Astrocyte (in vitro differentiated cells and primary cell): ENCODE data around the gene ALDH3B2. TPM values are rescaled to one million over a fixed set of nuclear protein-coding genes. Genes with fewer than 3 reads are reported as not detected.

Experiments used
- DNase-seq: peaks from one replicate; pipeline ENCODE4 v3.0.0-alpha.2; 2010; ENCODE audit warnings: low read depth
- FAIRE-seq: peaks from 2 replicates; lab custom pipeline; 2011; peaks lifted over from hg19 to GRCh38; lab: Jason Lieb, UNC
- H2AFZ ChIP-seq: 2 replicates; pipeline ENCODE4 v1.6.0; 2012; ENCODE audit warnings: low read depth, low read length, inconsistent platforms
- H3K27ac ChIP-seq: 2 replicates; pipeline ENCODE4 v1.5.1; 2011; ENCODE audit warnings: low read depth, low read length, inconsistent platforms
- H3K27me3 ChIP-seq: 2 replicates; pipeline ENCODE4 v1.6.0; 2011; ENCODE audit warnings: low read length, inconsistent platforms; ENCODE audit not compliant: insufficient read depth
- H3K36me3 ChIP-seq: 2 replicates; pipeline ENCODE4 v1.5.1; 2011; ENCODE audit warnings: low read length, inconsistent platforms; ENCODE audit not compliant: insufficient read depth
- H3K4me1 ChIP-seq: 2 replicates; pipeline ENCODE4 v1.5.1; 2011; ENCODE audit warnings: low read length, inconsistent platforms; ENCODE audit not compliant: insufficient read depth
- H3K4me2 ChIP-seq: 2 replicates; pipeline ENCODE4 v1.6.0; 2012; ENCODE audit warnings: low read length, inconsistent platforms
- H3K4me3 ChIP-seq: 2 replicates; pipeline ENCODE4 v1.5.1; 2011; ENCODE audit warnings: low read depth, mild to moderate bottlenecking, low read length, inconsistent platforms; ENCODE audit not compliant: insufficient read depth
- H3K79me2 ChIP-seq: 2 replicates; pipeline ENCODE4 v1.6.0; 2012; ENCODE audit warnings: mild to moderate bottlenecking, low read length, inconsistent platforms; ENCODE audit not compliant: insufficient read depth
- H3K9ac ChIP-seq: 2 replicates; pipeline ENCODE4 v1.6.0; 2012; ENCODE audit warnings: mild to moderate bottlenecking, low read length, inconsistent platforms
- H3K9me3 ChIP-seq: 2 replicates; pipeline ENCODE4 v1.5.1; 2012; ENCODE audit warnings: low read depth, mild to moderate bottlenecking, low read length, inconsistent platforms; ENCODE audit not compliant: insufficient read depth
- H4K20me1 ChIP-seq: 2 replicates; pipeline ENCODE4 v1.6.0; 2012; ENCODE audit warnings: low read length, inconsistent platforms; ENCODE audit not compliant: insufficient read depth
- H3K27ac Mint-ChIP-seq: one replicate; pipeline ENCODE4 v1.8.0; 2021; ENCODE audit warnings: mild to moderate bottlenecking, mixed read lengths; ENCODE audit not compliant: unreplicated experiment
- H3K27me3 Mint-ChIP-seq: one replicate; pipeline ENCODE4 v1.8.0; 2021; ENCODE audit warnings: low read depth, mixed read lengths; ENCODE audit not compliant: unreplicated experiment
- H3K36me3 Mint-ChIP-seq: one replicate; pipeline ENCODE4 v1.8.0; 2021; ENCODE audit warnings: low read depth, mixed read lengths; ENCODE audit not compliant: unreplicated experiment
- H3K4me1 Mint-ChIP-seq: one replicate; pipeline ENCODE4 v1.8.0; 2021; ENCODE audit warnings: low read depth, mixed read lengths; ENCODE audit not compliant: unreplicated experiment
- H3K4me3 Mint-ChIP-seq: one replicate; pipeline ENCODE4 v1.8.0; 2021; ENCODE audit warnings: mild to moderate bottlenecking, moderate library complexity, mixed read lengths; ENCODE audit not compliant: unreplicated experiment
- H3K9me3 Mint-ChIP-seq: one replicate; pipeline ENCODE4 v1.8.0; 2021; ENCODE audit warnings: mild to moderate bottlenecking, mixed read lengths; ENCODE audit not compliant: unreplicated experiment
- EZH2 ChIP-seq: IDR thresholded peaks from 2 replicates; pipeline ENCODE4 v1.6.1; 2012; ENCODE audit warnings: mild to moderate bottlenecking, low read length, inconsistent platforms; ENCODE audit not compliant: insufficient read depth
- total RNA-seq: library from RNA; stranded (reverse); gene quantifications from 2 replicates; pipeline ENCODE4 v1.2.1, GENCODE V29; 2021
- TF ChIP-seq, protein P1 (sequence below): IDR thresholded peaks from 2 replicates; pipeline ENCODE4 v1.5.1; 2011; ENCODE audit warnings: low read depth, mild to moderate bottlenecking, inconsistent platforms, low read length, moderate library complexity; ENCODE audit not compliant: insufficient read depth

Gene ALDH3B2
- total RNA-seq, 1 donor from 2014 or later: not detected

DNA sequence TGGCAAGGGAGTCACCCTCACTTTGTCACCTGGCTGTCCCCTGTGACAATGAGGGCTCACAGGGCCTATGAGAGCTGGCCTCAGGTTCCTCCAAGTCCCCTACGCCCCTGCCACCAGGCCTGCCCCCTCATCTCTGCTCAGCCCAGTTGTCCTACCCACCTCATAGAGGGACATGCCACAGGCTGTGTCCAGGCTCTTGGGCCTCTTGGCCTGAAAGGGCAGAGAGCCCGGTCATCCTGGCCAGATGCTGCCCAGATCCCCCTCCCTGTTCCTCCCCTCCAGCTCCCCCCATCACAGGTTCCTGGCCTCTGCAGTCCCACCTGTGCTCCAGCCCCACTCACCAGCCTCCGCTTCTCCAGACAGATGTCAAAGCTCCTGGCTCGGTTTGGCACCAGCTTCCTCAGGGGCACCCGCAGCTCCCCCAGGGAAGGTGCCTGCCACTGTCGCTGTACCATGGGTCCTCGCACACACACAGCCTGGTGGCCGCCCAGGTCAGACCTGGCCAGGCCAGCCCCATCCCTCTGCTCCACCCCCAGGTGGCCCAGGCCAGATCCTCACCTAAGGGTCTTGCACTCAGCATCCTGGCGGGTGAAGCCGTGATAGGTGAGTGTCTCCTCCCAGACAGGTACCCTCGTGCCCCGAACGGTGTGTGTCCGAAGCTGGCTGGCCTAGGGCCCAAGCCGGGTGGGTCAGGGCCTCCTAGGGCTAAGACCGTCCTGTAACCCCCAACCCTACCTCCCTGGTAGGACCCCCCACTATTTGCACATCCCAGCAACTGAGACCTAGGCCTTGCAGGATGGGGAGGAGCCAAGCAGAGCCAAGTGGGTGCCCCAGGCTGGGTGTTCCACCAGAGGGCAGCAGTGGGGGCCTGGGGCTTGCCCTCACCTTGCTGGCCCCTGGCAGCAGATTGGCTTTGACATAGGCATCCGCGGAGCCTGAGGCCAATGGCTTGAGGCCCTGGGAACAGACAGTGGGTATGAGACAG is 59.4 kb downstream of the ALDH3B2 start:
- H3K27ac ChIP-seq: no peak overlapping the region
- no peak for FAIRE-seq
- H3K4me3 ChIP-seq: no peak overlapping the region
- peak overlapping the region; percentile 7 for H3K27ac Mint-ChIP-seq
- H3K9ac ChIP-seq: no peak overlapping the region
- peaks cover 18% of the 10 kb centered on the region for H3K27me3 Mint-ChIP-seq
- no peaks in the 10 kb centered on the region for H3K9me3 ChIP-seq
- peaks cover 13% of the 10 kb centered on the region for H3K27me3 ChIP-seq
- DNase-seq: no peak
- no peak overlapping the region for H2AFZ ChIP-seq
- TF ChIP-seq EZH2: no peak
- TF ChIP-seq, protein P1, sequence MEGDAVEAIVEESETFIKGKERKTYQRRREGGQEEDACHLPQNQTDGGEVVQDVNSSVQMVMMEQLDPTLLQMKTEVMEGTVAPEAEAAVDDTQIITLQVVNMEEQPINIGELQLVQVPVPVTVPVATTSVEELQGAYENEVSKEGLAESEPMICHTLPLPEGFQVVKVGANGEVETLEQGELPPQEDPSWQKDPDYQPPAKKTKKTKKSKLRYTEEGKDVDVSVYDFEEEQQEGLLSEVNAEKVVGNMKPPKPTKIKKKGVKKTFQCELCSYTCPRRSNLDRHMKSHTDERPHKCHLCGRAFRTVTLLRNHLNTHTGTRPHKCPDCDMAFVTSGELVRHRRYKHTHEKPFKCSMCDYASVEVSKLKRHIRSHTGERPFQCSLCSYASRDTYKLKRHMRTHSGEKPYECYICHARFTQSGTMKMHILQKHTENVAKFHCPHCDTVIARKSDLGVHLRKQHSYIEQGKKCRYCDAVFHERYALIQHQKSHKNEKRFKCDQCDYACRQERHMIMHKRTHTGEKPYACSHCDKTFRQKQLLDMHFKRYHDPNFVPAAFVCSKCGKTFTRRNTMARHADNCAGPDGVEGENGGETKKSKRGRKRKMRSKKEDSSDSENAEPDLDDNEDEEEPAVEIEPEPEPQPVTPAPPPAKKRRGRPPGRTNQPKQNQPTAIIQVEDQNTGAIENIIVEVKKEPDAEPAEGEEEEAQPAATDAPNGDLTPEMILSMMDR: peak; percentile 16
- H3K4me2 ChIP-seq: no peak overlapping the region
- peaks cover 4% of the 10 kb centered on the region for H3K4me1 ChIP-seq
- peaks cover 2% of the 10 kb centered on the region for H3K36me3 ChIP-seq
- no peaks in the 10 kb centered on the region for H3K79me2 ChIP-seq
- H3K4me3 Mint-ChIP-seq: no peak overlapping the region
- H4K20me1 ChIP-seq: no peaks in the 10 kb centered on the region
- peaks cover 2% of the 10 kb centered on the region for H3K36me3 Mint-ChIP-seq
- H3K4me1 Mint-ChIP-seq: no peaks in the 10 kb centered on the region
- peaks cover 2% of the 10 kb centered on the region for H3K9me3 Mint-ChIP-seq

DNA sequence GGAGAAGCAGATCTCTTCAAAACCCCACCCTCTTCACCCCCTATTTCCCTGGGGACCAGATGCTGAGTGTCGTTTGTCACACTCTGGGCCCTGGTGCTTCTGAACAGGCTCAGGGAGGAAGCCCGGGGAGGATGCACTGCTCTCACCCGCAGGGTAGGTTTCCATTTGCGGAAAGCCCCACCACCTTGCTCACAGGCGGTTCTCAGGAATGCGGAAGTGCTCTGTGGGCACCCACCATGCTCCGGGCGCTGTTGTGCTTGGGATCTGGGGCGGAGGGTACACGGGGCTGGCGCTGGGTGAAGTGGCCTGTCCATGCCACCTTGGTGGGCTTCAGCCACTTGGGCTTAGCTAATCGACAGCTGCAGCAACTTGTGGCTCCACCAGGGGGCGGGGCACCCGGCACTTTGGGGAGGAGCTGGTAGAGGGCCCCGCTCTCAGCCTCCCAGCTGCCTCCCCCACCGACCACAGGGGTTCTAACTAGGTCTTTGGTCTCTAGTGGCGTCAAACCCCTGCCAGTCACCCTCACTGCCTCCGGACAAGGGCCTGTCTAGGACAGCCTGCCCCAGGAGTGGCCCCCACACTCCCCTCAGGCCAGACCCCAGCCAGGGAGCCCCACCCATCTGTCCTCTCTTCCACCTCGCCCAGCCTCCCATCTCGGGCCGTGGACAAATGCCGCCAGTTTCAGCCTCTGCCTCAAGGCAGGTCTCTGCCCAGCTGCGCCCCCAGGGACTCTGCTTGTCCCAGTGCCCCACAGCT is 60.3 kb downstream of the ALDH3B2 start:
- Mint-ChIP-seq H3K36me3 (peaks cover 2% of the 10 kb centered on the region), H3K27ac (peak overlapping the region; percentile 7)
- H3K4me2 ChIP-seq: peak overlapping the region; percentile 55

More for the DNA sequence above, 60.3 kb downstream of the ALDH3B2 start:
- no peak overlapping the region for H3K4me3 ChIP-seq
- no peaks in the 10 kb centered on the region for H4K20me1 ChIP-seq
- Mint-ChIP-seq H3K9me3 (peaks cover 2% of the 10 kb centered on the region), H3K4me1 (no peaks in the 10 kb centered on the region), H3K27me3 (peaks cover 16% of the 10 kb centered on the region), H3K4me3 (no peak overlapping the region)
- no peaks in the 10 kb centered on the region for H3K79me2 ChIP-seq
- H3K4me1 ChIP-seq: peaks cover 4% of the 10 kb centered on the region
- H3K27ac ChIP-seq: no peak overlapping the region
- TF ChIP-seq EZH2: no peak
- TF ChIP-seq, protein P1: peak; percentile 34
- H3K9me3 ChIP-seq: no peaks in the 10 kb centered on the region
- no peak overlapping the region for H3K9ac ChIP-seq
- H3K27me3 ChIP-seq: peaks cover 13% of the 10 kb centered on the region
- peaks cover 2% of the 10 kb centered on the region for H3K36me3 ChIP-seq
- no peak for DNase-seq
- FAIRE-seq: no peak
- no peak overlapping the region for H2AFZ ChIP-seq
